GM19025 (cell line): Measurements from ENCODE around the gene EHBP1.

Source experiments
- ATAC-seq: cut with Tn5 transposase; IDR thresholded peaks from one replicate; pipeline ENCODE4 v1.9.1; 2021; ENCODE audit warnings: mild to moderate bottlenecking, low read depth, moderate library complexity; ENCODE audit not compliant: unreplicated experiment

Gene EHBP1

GRCh38 chr2:62705007-62705829 is at the start of gene EHBP1:
EHBP1 (plus strand) TSS chr2:62705713; CDS start chr2:62707192, 1,479 bp downstream.
- ATAC-seq = peak; percentile 94

GRCh38 chr2:62657783-62658182 is 47.7 kb upstream of the EHBP1 start:
- no peak for ATAC-seq

- no peak for ATAC-seq
Observed at GRCh38 chr2:62658891-62659290, 46.6 kb upstream of the EHBP1 start.

GRCh38 chr2:62660087-62660486 is 45.4 kb upstream of the EHBP1 start:
- peak; percentile 72 for ATAC-seq

- ATAC-seq = peak; percentile 22
Observed at GRCh38 chr2:62660582-62661262, 44.8 kb upstream of the EHBP1 start.

GRCh38 chr2:62661263-62661635 is 44.3 kb upstream of the EHBP1 start:
- ATAC-seq = no peak

- ATAC-seq = no peak
Observed at GRCh38 chr2:62662131-62662530, 43.4 kb upstream of the EHBP1 start.

- ATAC-seq = no peak
Observed at GRCh38 chr2:62662554-62662953, 43.0 kb upstream of the EHBP1 start.

- ATAC-seq = no peak
Observed at GRCh38 chr2:62663411-62663810, 42.1 kb upstream of the EHBP1 start.

- no peak for ATAC-seq
Observed at GRCh38 chr2:62663920-62664795, 41.4 kb upstream of the EHBP1 start.

GRCh38 chr2:62665446-62665845 is 40.1 kb upstream of the EHBP1 start:
- ATAC-seq = no peak

- ATAC-seq = no peak
Observed at GRCh38 chr2:62669180-62669579, 36.3 kb upstream of the EHBP1 start.

- ATAC-seq = no peak
Observed at GRCh38 chr2:62672601-62673000, 32.9 kb upstream of the EHBP1 start.

- ATAC-seq = no peak
Observed at GRCh38 chr2:62675062-62675461, 30.5 kb upstream of the EHBP1 start.

- ATAC-seq = no peak
Observed at GRCh38 chr2:62685256-62685655, 20.3 kb upstream of the EHBP1 start.

GRCh38 chr2:62686012-62686685 is 19.4 kb upstream of the EHBP1 start:
- no peak for ATAC-seq

GRCh38 chr2:62687636-62688035 is 17.9 kb upstream of the EHBP1 start:
- ATAC-seq = no peak

GRCh38 chr2:62688771-62689170 is 16.7 kb upstream of the EHBP1 start:
- ATAC-seq = no peak

- no peak for ATAC-seq
Observed at GRCh38 chr2:62691186-62691585, 14.3 kb upstream of the EHBP1 start.

- no peak for ATAC-seq
Observed at GRCh38 chr2:62692225-62692624, 13.3 kb upstream of the EHBP1 start.
